Measurements from ENCODE around the gene MAGI1.

Gene MAGI1

DNA sequence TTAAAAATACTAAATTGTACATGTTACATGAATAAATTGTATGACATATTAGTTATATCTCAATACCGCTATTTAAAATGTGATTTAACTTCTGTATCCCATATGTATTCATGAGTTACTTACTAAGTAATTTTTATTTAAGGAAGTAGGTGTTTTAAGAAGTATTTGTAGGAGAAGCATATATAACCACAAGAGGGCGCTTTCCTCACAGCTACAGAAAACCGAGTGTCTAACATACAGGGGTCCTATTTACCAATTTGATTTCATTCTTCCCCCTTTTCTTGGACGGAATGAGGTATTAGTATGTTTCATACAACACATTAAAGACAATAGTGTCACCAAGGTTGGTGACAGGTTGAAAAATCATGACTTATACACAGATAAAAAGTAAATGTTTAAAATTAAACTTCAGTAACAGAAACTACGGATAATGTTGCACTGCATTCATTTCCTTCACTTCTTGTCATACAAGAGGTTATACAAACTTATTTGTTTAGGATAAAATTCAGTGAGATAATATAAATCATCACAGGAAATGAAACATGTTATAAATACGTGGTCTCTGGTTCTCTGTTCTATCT is 253.6 kb downstream of the MAGI1 start:
- peak; percentile 37 for DNase-seq

DNA sequence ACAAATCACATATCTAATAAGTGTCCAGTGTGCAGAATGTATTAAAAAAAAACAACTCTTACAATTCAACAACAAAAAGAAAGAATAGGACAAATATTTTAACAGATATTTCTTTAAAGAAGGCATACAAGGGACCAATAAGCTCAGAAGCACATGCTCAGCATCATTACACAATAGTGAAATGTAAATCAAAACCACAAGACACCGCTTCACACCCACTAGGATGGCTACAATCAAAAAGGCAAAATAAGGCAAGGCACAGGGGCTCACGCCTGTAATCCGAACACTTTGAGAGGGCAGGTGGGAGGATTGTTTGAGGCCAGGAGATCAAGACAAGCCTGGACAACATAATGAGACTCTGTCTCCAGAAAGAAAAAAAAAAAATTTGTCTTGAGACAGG is 255.6 kb downstream of the MAGI1 start:
- DNase-seq = no peak

DNA sequence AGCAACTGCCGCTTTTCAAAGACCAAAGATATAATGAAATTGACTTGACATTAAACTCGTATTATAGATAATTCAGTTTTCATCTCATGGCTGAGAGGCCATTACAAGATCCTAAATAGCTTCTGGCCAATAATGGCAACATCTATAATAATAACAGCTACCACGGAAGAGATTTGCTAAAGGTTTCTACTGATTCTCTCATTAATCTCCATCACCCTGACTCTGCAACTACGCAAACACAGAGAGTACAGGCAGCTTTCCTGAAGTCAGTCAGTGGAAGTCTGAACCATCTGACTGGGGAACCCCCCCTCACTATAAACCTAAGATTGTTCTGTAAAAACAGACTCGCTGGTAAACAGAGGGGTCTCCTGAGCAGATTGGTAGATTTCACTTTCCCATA is 257.1 kb downstream of the MAGI1 start:
- DNase-seq = no peak

DNA sequence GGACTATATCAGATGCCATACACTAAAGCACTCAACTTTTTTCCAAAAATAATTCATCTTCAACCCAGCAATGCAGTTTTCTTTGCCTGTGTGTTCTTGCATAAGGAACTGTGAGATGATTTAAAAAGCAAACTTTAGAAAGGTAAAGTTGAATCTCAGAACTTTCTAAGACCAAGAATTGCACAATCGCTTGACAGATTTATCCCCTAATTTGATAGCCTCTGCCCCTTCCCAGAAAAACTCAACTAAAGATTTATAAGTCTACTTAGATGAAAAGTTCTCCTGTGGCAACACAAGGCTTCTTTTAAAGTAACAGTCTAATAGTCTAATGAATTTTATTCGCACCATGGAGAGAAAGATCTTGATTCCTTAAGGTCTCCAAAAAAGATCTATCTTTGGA is 259.3 kb downstream of the MAGI1 start:
- DNase-seq = no peak

DNA sequence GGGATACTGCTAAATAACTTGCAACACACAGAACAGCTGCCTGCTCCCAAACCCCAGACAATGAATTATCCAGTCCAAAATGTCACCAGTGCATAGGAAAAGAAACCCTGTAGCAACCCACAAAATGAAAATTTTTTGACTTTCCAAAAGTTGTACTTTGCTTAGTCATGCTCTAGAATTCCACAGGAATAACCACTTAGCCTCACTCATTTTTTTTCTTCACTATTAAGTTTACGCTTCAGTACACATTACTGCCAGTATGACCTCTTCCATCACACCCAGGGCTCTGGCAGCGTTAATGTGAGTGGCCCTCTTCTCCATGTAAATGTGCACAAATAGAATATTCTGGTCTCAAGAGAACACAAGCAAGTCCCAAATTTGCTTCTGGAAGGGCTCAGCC is 259.8 kb downstream of the MAGI1 start:
- peak; percentile 37 for DNase-seq

DNA sequence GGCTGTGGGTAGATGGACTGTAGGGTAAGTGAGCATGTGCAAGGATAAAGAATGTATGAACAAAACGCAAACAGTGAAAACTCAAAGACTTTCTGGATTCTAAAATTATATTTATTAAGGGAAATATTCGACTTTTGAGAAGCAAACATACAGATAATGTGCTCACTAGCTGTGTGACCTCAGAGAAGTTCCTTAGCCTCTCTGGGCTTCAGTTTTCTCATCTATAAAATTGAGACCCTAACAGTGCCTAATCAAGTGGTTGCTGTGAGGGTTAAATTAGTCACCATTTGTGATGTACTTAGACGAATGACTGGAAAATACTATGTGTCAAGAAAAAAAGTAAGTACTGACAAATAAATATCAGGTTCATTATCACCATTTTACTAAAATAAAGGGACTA is 261.7 kb downstream of the MAGI1 start:
- DNase-seq = no peak

DNA sequence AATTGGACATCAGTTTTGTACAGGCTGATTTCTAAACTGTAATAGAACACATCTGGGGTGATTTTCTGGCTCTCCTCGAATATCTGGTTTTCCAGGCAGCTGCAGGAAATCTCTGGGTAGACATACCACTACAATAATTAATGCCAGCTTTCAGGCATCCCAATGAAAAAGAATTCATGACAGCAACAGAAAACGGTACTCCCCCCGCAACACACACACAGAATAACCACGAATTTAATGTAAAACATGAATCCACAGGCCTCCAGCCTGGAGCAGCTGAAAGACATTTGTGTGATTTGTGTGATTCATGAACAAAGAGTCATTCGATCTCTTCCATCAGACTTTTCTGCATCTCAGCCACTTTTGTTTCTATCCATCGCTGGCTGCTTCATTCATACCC is 262.2 kb downstream of the MAGI1 start:
- no peak for DNase-seq

DNA sequence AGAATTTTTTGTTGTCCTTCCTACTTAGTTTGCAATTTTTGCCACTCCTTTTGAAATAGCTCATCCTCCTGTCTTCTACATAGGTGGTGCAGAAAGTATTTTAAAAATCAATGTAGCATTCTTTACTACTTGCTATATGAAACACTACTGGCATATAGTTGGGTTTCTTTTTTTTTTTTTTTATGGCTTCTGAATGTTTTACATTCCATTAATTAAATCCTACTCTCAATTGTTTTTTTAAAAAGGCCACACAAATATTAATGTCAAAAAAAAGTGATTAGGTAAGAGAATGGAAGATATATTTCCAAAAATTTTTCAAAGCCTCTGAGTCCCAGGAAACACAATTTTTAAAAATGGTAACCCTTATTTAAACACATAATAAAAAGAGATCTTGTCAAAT is 262.6 kb downstream of the MAGI1 start:
- DNase-seq = no peak

DNA sequence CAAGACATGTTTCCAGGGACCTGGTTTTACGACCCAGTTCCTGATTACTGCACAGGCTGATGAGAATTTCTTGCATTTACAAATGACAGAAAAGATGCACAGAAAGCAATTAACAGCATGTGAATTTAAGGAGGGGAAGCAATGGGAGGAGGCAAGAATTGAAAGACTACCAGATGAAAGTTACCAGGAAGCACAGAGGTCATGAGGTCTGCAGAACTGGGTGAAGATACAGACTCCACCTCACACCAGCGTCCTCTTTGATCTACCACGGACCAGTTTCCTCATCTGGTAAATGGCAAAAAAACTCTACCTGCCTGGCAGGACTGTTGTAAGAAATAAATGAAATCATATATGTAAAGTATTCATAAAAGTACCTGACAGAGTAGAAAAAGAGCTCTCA is 266.0 kb downstream of the MAGI1 start:
- no peak for DNase-seq

DNA sequence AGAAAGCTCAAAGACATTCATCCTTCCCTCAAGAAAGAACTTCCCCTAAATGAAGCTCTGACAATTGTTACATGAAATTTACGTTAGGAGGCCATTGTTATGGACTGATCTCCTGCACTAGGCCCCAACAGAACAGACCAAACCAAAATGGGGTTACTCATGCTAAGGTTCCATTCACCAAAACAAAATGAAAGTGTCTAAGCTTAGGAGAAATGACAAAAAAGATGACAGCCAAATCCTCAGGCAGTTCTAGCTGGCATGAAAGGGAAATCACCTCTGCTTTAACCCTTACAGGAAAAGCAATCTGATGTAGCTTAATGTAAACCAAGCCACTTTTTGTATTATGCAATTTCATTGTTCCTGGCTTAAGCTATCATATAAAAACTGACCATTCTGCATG is 271.2 kb downstream of the MAGI1 start:
- DNase-seq = no peak

DNA sequence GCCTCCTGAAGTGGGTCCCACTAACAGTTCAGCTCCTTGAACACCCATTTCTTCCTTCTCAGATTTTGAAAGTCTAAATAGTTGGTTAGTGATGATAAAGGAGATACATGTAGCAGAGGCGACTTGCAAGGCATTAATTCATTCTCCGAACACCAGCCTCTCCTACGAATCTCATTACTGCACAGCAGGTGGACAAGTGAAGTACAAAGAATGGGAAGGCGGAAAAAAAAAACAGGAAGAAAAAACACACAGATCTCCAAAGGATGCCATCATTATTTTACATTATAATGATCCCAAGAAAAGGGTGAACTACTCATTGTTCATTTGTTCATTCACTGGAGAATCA is 276.5 kb downstream of the MAGI1 start:
- DNase-seq = no peak

DNA sequence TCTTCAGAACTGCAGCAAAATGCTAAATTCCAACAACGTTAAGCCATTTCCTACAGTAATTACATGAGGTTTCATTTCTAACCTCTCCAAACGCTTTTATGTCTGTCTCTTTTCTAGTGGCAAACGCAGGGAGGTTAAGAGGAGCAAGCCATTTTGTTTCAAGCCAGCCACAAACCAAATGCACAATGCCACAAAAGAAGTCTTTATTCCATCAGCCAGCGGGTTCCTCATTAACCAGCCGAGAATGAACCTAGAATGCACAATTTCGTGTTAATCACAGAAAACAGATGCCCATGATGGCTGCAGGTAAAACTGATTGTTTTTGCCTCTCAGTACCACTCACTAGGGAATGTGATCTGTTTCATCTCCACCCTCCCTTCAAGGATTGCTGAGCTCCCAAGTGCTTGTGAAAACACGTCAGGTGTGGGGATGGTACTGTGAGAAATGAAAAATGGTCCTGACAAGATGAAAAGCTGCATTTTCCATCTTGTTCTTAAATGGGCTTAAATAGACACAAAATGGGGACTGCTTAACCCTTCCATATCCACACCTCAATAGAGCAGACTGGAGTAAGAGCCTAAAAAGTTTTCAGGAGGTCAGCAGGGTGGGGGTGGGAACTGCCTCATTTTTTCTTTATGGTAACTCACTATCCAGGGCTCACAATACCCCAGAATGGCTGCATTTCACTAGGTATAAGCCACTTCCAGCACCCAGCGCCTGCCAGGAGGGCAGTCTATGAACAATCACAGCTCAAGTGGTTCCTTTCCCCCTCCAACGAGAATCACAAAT is 277.1 kb downstream of the MAGI1 start:
- peak; percentile 61 for DNase-seq

DNA sequence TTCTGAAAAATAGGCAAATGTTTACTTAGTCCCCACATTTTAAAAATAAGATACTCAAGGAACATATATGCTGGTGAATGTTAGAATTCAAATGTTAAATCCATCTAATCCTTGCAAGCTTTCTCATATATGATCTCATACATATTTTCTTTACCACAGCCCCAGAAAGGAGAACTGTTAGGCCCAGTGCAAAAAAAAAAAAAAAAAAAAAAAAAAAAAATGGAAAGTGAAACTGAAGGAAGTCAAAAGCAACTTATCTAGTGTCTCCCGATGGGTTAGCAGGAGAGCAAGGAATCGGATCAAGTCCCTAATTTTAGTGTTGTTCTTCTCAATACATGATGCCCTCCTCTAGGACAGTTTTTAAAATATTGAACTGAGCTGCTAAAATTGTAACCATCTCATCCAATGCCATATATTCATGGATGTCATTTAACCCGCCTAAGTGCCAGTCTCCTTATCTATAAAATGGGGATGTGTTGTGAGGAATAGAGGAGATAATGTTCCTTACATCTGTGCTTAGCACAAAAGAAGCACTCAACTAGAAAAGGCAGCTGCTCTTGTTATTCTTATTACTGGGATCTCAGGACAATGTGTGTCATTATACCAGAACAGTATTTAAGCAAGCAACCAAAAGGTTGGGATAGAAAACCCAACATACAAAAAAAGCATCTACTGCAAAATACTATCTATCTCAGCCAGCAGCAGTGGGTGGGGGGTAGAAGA is 279.7 kb downstream of the MAGI1 start:
- DNase-seq = no peak

DNA sequence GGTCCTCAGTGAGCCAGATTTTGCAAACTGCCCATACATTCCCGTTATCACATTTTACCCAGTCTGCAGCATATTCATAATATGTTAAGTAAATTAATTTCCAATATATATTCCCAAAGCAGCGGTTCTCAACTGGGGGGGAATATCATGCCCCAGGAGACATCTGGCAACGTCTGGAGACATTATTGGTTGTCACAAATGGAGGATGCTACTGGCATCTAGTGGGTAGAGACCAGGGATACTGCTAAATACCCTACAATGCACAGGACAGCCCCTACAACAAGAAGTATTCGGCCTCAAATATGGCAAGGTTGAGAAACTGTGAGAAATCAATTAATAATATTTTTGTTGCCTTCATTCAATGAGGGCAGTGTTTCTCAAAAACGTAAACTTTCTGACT is 280.3 kb downstream of the MAGI1 start:
- DNase-seq = no peak

DNA sequence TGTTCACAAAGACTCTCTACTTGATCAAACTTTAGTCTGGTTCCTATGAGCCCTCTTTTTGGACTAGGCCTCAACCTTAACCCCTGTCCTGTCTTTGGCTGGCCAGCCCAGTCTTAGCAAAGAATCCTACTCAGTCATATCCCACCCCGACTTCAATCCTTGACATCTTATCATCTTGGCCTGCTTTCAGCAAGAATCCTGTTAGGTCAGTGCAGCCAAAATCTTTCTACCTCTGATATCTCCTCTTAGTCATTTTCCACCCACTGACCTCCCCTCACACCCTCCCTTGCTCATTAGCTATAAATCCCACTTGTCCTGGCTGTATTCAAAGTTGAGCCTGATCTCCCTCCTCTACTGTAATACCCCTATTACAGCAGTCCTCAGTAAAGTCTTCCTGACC is 286.1 kb downstream of the MAGI1 start:
- DNase-seq = no peak

DNA sequence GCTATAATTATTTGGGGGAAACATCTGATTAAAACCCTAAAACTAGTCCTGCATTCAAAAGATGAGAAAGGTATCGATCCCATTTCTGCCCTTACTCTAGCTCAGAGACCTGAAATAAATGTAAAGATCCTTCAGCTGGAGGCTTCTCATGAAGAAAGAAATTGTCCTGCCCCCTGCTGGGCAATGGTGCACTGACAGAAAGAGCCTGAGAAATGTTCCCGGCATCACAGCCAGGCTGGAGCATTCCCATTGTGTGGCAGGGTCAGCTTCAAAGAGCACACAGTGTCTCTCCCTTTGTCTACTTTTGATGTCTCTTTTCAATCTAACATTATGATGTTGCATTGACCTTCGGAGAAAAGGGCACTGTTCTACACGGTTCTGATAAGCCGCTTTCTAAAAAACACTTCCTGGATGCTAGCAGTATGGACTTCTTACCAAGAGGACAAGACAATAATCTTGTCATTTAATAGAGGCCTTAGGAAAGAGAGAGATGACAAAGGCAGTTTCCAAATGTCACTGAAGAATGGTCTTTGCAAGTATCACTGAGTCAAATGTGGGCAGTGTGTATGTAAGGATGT is 287.5 kb downstream of the MAGI1 start:
- peak; percentile 79 for DNase-seq

DNA sequence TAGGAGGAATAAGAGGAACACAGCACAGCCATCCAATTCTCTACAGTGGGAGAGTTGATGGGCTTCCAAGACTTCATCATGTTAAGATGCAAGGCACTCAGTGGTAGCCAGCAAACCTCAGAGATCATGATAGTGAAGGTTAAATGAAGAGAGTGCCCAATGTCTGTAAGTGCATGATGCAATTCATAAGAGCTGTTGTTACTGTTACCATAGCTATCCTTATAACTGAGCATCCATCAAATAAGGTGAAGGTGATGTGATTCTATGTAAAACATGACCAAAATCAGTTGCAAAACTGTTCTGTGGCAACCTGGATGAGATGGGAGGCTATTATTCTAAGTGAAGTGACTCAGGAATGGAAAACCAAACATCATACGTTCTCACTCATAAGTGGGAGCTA is 289.7 kb downstream of the MAGI1 start:
- DNase-seq = no peak

DNA sequence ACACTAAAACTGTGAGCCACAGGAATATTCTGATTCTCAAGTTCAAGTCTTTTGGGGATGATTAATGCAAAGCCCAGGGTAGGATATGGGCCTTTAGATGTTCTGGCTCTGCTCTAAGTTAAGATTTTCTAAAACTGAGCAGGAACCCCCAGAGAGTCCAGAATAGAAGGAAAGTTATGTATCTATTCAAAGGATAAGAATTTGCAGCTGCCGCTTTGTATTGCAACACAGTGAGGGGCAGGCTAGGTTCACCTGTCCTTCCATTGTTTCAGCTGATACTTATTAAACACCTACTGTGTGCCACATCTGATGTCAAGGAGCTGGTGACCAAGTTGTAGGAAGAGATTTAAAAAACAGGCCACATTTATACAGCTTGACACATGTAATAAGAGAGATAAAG is 290.4 kb downstream of the MAGI1 start:
- DNase-seq = no peak

DNA sequence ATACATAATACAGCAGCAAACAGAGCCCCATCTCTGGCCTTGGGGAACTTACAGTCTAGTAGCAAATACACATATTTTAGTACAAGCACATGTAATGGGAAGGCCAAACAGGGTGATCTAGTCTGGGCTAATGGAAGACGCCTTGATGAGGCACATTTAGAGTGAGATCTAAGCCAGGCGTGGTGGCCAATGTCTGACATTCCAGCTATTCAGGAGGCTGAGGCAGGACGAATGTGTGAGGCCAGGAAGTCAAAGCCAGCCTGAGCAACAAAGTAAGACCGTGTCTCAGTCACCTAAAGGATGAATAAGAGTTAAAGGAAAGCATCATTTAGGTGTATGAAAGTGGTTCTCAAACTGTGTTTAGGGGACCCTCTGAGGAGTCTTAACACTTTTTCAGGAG is 291.9 kb downstream of the MAGI1 start:
- DNase-seq = no peak

DNA sequence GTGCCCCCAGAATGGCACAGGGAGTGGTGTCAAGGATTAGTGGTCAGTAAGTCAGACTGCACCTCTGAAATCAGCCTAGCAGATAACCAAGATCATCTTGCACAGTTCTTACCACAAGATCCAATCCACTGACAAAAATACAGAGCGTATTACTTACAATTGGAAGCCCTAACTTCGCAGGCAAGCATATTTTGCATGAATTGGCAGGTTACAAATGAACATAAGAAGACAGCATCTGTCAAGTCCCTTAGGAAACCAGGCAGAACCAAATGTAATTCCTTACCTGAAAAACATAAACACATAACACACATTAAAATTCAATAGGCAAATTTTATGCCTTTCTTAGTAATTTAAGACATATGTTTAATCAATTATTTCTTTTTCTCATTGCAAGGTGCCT is 293.4 kb downstream of the MAGI1 start:
- DNase-seq = no peak

DNA sequence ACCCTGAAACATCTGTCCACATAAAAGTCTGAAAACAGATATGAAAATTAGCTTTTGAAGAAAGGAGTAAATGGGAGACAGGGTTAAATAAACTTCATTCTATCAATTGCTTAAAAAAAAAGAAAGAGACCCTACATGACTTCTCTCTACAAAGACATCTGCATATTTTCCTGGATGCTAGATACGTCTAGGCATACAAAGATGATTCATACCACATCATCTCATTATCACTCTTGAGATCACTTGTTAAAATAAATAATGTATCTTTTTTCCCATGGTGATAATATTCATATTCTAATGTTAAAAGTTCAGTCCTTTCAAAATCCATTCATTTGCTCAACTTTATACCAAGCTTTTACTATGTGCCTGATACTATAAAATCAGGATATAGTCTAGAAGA is 295.8 kb downstream of the MAGI1 start:
- DNase-seq = no peak

DNA sequence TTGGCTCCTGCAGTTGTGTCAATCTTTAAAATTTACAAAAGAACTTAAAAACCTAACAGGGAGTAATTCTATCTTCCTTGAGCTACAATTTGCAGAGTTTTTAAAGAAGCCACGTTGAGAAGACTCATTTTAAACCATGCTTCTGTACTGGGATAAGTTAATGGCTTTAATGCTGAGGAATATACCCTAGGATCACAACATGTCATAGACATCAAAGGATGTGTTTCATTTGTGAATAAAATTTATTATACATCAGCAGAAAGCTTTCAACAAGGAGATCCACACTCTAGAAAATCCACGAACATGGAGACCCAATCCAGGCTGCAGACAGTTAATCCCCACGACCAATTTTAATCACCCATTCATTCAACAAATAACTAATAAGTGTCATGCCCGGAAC is 297.2 kb downstream of the MAGI1 start:
- no peak for DNase-seq

DNA sequence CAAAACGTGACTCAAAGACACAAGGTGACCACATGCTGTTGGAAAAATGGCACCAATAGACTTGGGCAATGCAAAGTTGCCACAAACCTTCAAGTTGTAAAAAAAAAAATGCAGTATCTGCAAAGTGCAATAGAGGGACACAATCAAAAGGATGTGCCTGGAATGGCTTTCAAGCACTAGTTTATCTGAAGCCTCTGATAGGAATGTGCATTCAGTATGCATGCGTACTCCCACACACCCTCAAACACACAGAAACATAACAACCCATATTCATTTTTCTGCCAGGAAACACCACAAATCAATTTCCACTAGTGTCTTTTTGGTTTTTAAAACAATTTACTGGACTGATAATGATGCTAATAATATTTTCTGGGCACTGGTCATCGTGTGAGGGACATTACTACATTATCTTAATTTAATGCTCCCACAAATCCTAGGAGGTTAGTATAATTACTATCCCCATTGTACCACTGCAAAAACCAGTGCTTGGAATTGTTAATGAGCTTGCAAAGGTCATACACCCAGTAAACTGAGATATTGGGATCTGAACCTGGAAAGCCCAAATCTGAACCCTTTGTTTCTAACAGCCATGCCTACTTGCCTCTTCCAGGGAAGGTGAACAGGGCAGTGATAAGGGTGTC is 298.7 kb downstream of the MAGI1 start:
- DNase-seq = no peak

DNA sequence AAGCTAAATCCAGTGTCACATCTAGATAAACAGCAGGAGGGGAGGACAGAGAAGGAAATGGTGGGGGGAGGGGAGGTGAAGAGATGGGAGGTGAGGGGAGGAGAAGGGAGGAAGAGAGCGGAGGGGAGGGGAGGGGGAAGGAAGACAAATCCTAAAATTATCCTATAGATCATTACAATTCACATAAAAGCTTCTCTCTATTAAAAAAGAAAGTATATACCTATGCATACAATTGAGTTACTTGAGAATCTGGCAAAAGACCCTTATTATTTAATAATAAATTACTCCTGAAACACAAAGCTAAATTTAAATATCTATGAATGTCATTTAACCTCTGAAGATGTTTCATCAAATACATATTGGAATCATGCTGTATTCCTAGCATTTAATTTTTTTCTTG is 303.9 kb downstream of the MAGI1 start:
- no peak for DNase-seq

All from retina (tissue), 1 donor.